Trophoblast cell (in vitro differentiated cells and primary cell): Measurements from ENCODE around the gene OR13C3. TPM values are rescaled to one million over a fixed set of nuclear protein-coding genes. Genes with fewer than 3 reads are reported as not detected.

ENCODE experiments used
- DNase-seq, 2 donors: peaks; one replicate each; pipeline ENCODE4 v3.0.0-alpha.2; 2016
- H2AFZ ChIP-seq: 2 replicates; pipeline ENCODE4 v1.6.1; 2013; ENCODE audit warnings: low read length, moderate library complexity, mild to moderate bottlenecking; ENCODE audit not compliant: insufficient read depth, poor library complexity
- H2AK5ac ChIP-seq: 2 replicates; pipeline ENCODE4 v1.6.1; 2013; ENCODE audit warnings: mild to moderate bottlenecking, low read length
- H2BK120ac ChIP-seq: 2 replicates; pipeline ENCODE4 v1.6.1; 2013; ENCODE audit warnings: low read length, mild to moderate bottlenecking, moderate library complexity; ENCODE audit not compliant: insufficient read depth, poor library complexity
- H2BK12ac ChIP-seq: 2 replicates; pipeline ENCODE4 v1.6.1; 2013; ENCODE audit warnings: mild to moderate bottlenecking, low read length, moderate library complexity
- H2BK5ac ChIP-seq: 2 replicates; pipeline ENCODE4 v1.6.1; 2013; ENCODE audit warnings: low read length, low read depth, moderate library complexity, mild to moderate bottlenecking; ENCODE audit not compliant: poor library complexity
- H3K14ac ChIP-seq: 2 replicates; pipeline ENCODE4 v1.6.1; 2013; ENCODE audit warnings: mild to moderate bottlenecking, low read length
- H3K18ac ChIP-seq: 2 replicates; pipeline ENCODE4 v1.6.1; 2013; ENCODE audit warnings: mild to moderate bottlenecking, low read length
- H3K23ac ChIP-seq: 2 replicates; pipeline ENCODE4 v1.6.1; 2013; ENCODE audit warnings: low read length
- H3K27ac ChIP-seq: 2 replicates; pipeline ENCODE4 v1.5.1; 2013; ENCODE audit warnings: low read depth, mild to moderate bottlenecking, inconsistent platforms, low read length, moderate library complexity
- H3K27me3 ChIP-seq: 2 replicates; pipeline ENCODE4 v1.6.1; 2013; ENCODE audit warnings: inconsistent platforms, mild to moderate bottlenecking, low read length, moderate library complexity; ENCODE audit not compliant: insufficient read depth
- H3K36me3 ChIP-seq, 2 experiments: 1 replicate in 1 of 2; 2 replicates in 1 of 2; pipeline ENCODE4 v1.6.1; 2013; ENCODE audit warnings: low read length in 2 of 2, mild to moderate bottlenecking in 2 of 2, moderate library complexity in 1 of 2; ENCODE audit not compliant: insufficient read depth in 2 of 2, control insufficient read depth in 1 of 2
- H3K4ac ChIP-seq: 2 replicates; pipeline ENCODE4 v1.6.1; 2013; ENCODE audit warnings: low read depth, mild to moderate bottlenecking, low read length, moderate library complexity
- H3K4me1 ChIP-seq, 2 experiments: 1 replicate in 1 of 2; 2 replicates in 1 of 2; pipeline ENCODE4 v1.6.1; 2013; ENCODE audit warnings: low read length in 2 of 2, mild to moderate bottlenecking in 2 of 2, moderate library complexity in 1 of 2; ENCODE audit not compliant: insufficient read depth in 2 of 2, control insufficient read depth in 1 of 2
- H3K4me2 ChIP-seq: 2 replicates; pipeline ENCODE4 v1.6.1; 2013; ENCODE audit warnings: inconsistent platforms, mild to moderate bottlenecking, low read length, moderate library complexity
- H3K4me3 ChIP-seq: 2 replicates; pipeline ENCODE4 v1.5.1; 2013; ENCODE audit warnings: mild to moderate bottlenecking, low read depth, low read length, inconsistent platforms
- H3K79me1 ChIP-seq: one replicate; pipeline ENCODE4 v1.6.1; 2013; ENCODE audit warnings: low read length
- H3K79me2 ChIP-seq: 2 replicates; pipeline ENCODE4 v1.6.1; 2013; ENCODE audit warnings: low read length, mild to moderate bottlenecking; ENCODE audit not compliant: control insufficient read depth, insufficient read depth, poor library complexity
- H3K9ac ChIP-seq: 2 replicates; pipeline ENCODE4 v1.6.1; 2013; ENCODE audit warnings: mild to moderate bottlenecking, low read length
- H3K9me3 ChIP-seq: 2 replicates; pipeline ENCODE4 v1.6.1; 2013; ENCODE audit warnings: low read depth, mild to moderate bottlenecking, control low read depth, inconsistent platforms, low read length; ENCODE audit not compliant: insufficient read depth
- H4K12ac ChIP-seq: 2 replicates; pipeline ENCODE4 v1.6.1; 2013; ENCODE audit warnings: low read depth, mild to moderate bottlenecking, low read length, moderate library complexity
- H4K8ac ChIP-seq: 2 replicates; pipeline ENCODE4 v1.6.1; 2013; ENCODE audit warnings: low read depth, mild to moderate bottlenecking, low read length, moderate library complexity
- H4K91ac ChIP-seq: one replicate; pipeline ENCODE4 v1.6.1; 2013; ENCODE audit warnings: low read depth, mild to moderate bottlenecking, low read length, moderate library complexity
- WGBS: extraction: QIAGEN DNeasy Blood & Tissue Kit; methylation state at CpG from one replicate; pipeline ENCODE4 v1.1.7; 2013; ENCODE audit warnings: missing lambda C conversion rate; ENCODE audit not compliant: insufficient read length, insufficient coverage; ENCODE audit errors: extremely low coverage; 5-methylcytosine and 5-hydroxymethylcytosine counted together
- polyA plus RNA-seq: library from polyadenylated mRNA; stranded (reverse); fragments of 200-250 nt; gene quantifications from 2 replicates; pipeline ENCODE4 v1.2.3, GENCODE V29; 2013

Gene OR13C3
- polyA plus RNA-seq: not detected in 2 replicates

DNA sequence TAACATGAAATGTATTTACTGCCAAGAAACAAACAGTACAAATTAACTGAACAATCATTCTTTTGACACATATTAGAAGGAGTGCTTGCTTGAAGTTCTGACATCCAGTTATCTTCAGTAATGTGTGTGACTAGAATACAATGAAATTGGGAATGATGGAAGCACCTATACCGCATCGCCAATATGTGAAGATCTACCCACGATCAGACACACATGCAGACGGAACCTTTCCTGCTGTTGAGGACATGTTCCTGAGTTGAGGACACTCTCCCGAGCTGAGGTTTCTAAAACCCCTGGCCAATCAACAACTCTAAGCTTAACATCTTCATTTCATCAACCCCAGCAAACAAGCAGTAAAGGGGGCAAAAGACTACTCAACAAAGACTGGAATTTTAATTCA is at the start of gene OR13C3:
OR13C3 (minus strand) TSS at position 101 of the 400 bp plus-strand sequence. CDS start 133 bp downstream, outside the sequence.
- WGBS: no CpG with 5 or more reads among the region's 5 CpGs
- H4K12ac ChIP-seq: no peak within 1 kb of the TSS

DNA sequence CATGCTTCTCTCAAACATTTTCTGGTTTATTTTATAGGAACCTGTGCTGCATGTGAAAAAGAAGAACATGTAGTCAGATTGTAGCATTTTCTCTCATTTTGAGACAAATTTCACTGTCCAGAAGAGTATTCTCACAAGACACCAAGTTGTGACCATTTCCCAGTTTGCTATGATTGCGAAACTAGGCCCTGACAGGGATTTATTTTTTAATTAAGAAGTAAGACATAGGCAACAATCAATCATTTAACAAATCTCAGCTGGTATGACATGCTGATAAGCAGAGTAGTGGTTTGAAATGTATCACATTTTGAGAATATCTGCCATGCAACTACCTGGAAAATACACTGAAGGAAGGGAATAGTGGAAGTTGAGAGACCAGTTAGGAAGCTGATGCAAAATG is 43.9 kb upstream of the OR13C3 start:
- no peaks in the 10 kb centered on the region for H3K79me2 ChIP-seq
- no CpG with 5 or more reads among the region's 1 CpG for WGBS

More for the DNA sequence above, at the start of gene OR13C3:
- H3K4me2 ChIP-seq: no peak within 1 kb of the TSS
- no peak within 1 kb of the TSS for H4K8ac ChIP-seq
- no peak within 1 kb of the TSS for H2BK12ac ChIP-seq
- H3K4me1 ChIP-seq: no peaks in the 10 kb centered on the region
- H3K4ac ChIP-seq: no peak within 1 kb of the TSS
- H3K18ac ChIP-seq: no peak within 1 kb of the TSS
- no peak within 1 kb of the TSS for H3K14ac ChIP-seq
- H3K36me3 ChIP-seq: no peaks in the 10 kb centered on the region
- H3K27me3 ChIP-seq: no peaks in the 10 kb centered on the region
- no peak within 1 kb of the TSS for H2AK5ac ChIP-seq
- no peak within 1 kb of the TSS for H3K4me3 ChIP-seq
- H3K9ac ChIP-seq: no peak within 1 kb of the TSS
- no peak within 1 kb of the TSS for H2BK120ac ChIP-seq
- H3K79me1 ChIP-seq: no peaks in the 10 kb centered on the region
- no peaks in the 10 kb centered on the region for H3K79me2 ChIP-seq
- H3K23ac ChIP-seq: no peak within 1 kb of the TSS
- H3K9me3 ChIP-seq: no peaks in the 10 kb centered on the region
- H2AFZ ChIP-seq: no peak within 1 kb of the TSS
- H2BK5ac ChIP-seq: no peak within 1 kb of the TSS
- no peak for DNase-seq
- no peak within 1 kb of the TSS for H3K27ac ChIP-seq
- H4K91ac ChIP-seq: no peak within 1 kb of the TSS

DNA sequence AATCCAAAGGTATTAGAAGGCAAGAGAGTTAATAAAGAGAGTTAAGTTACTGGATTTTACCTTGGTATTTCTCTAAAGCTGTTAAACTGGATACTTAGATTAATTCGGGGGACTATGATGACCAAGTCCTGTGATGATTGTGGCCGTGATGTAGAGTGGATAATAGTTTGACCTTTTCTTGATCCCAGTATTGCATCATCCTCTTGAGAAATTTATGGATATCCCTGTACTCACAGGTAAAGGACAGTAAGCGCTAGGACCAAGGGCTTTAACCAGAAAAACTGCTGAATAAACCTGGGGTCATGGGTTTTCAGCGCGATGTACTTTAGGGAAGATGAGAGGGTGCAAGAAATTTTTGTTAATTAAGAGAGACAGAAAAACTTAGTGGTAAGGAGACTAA is 40.6 kb upstream of the OR13C3 start:
- H3K79me1 ChIP-seq: no peaks in the 10 kb centered on the region
- H2BK12ac ChIP-seq: no peak overlapping the region
- H3K18ac ChIP-seq: no peak overlapping the region
- H3K23ac ChIP-seq: no peak overlapping the region
- H4K8ac ChIP-seq: no peak overlapping the region
- no peak overlapping the region for H2AK5ac ChIP-seq
- no peak overlapping the region for H4K91ac ChIP-seq
- no peak overlapping the region for H3K27ac ChIP-seq
- H3K4me3 ChIP-seq: no peak overlapping the region
- WGBS: no CpG with 5 or more reads among the region's 5 CpGs
- no peaks in the 10 kb centered on the region for H3K79me2 ChIP-seq
- no peak overlapping the region for H2BK5ac ChIP-seq
- no peak overlapping the region for H3K4me2 ChIP-seq
- H3K36me3 ChIP-seq: no peaks in the 10 kb centered on the region
- no peak overlapping the region for H3K9ac ChIP-seq
- H3K14ac ChIP-seq: no peak overlapping the region
- H2AFZ ChIP-seq: no peak overlapping the region
- no peak overlapping the region for H2BK120ac ChIP-seq
- H3K27me3 ChIP-seq: no peaks in the 10 kb centered on the region
- H3K4ac ChIP-seq: no peak overlapping the region
- H3K9me3 ChIP-seq: no peaks in the 10 kb centered on the region
- no peak overlapping the region for H4K12ac ChIP-seq
- no peaks in the 10 kb centered on the region for H3K4me1 ChIP-seq
- no peak for DNase-seq

More for the DNA sequence above, 43.9 kb upstream of the OR13C3 start:
- Histone ChIP-seq H3K27ac (no peak overlapping the region), H3K4me3 (no peak overlapping the region), H3K14ac (no peak overlapping the region), H4K12ac (no peak overlapping the region), H3K36me3 (no peaks in the 10 kb centered on the region), H2BK12ac (no peak overlapping the region), H3K4ac (no peak overlapping the region), H4K91ac (no peak overlapping the region), H3K79me1 (no peaks in the 10 kb centered on the region), H2AFZ (no peak overlapping the region), H2BK120ac (no peak overlapping the region), H3K18ac (no peak overlapping the region), H3K4me1 (no peaks in the 10 kb centered on the region), H2BK5ac (no peak overlapping the region), H3K27me3 (no peaks in the 10 kb centered on the region), H3K9ac (no peak overlapping the region), H4K8ac (no peak overlapping the region), H3K4me2 (no peak overlapping the region), H3K9me3 (no peaks in the 10 kb centered on the region), H3K23ac (no peak overlapping the region), H2AK5ac (no peak overlapping the region)
- no peak for DNase-seq

DNA sequence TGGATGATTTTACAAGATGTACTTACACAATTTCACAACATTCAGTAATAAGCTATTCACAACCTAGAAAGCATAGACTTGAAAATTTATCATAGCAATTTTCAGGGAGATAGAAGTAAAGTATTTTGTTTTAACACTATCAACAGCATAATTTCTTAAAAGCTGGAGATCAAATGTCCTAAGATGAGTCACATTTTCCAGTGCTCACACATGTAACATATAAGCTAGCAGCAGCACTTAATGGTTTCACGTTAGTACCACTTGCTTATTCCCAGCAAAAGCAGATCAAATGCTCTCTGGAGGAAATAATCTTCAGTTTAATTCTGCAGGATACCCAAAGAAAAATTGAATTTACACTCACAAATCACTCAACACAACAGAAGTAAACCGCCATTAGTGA is 38.8 kb upstream of the OR13C3 start:
- Histone ChIP-seq H3K27me3 (no peaks in the 10 kb centered on the region), H2AK5ac (no peak overlapping the region), H3K4me2 (no peak overlapping the region), H3K9ac (no peak overlapping the region), H3K14ac (no peak overlapping the region), H3K4ac (no peak overlapping the region), H3K27ac (no peak overlapping the region), H4K8ac (no peak overlapping the region), H3K79me1 (no peaks in the 10 kb centered on the region), H2BK12ac (no peak overlapping the region), H2BK120ac (no peak overlapping the region), H3K4me1 (no peaks in the 10 kb centered on the region), H2BK5ac (no peak overlapping the region), H3K4me3 (no peak overlapping the region), H3K23ac (no peak overlapping the region), H2AFZ (no peak overlapping the region), H4K91ac (no peak overlapping the region), H3K36me3 (no peaks in the 10 kb centered on the region), H3K79me2 (no peaks in the 10 kb centered on the region), H3K18ac (no peak overlapping the region), H3K9me3 (no peaks in the 10 kb centered on the region), H4K12ac (no peak overlapping the region)
- no peak for DNase-seq
- WGBS: no CpG with 5 or more reads among the region's 2 CpGs
